ENCODE measurements around the gene TMEM18.

GRCh38 chr2:656676-657075 lies 20.5 kb downstream of the TMEM18 start:
- no peak for TF ChIP-seq POLR2AphosphoS5 (IDR thresholded peaks at IDR 0.05)
- TF ChIP-seq CTCF (IDR thresholded peaks at IDR 0.05) = no peak
- no peak for TF ChIP-seq POLR2A (IDR thresholded peaks at IDR 0.05; ENCODE audit: low read depth)

All from esophagus muscularis mucosa (tissue), 3 donors.